MCF 10A (cell line): ENCODE measurements around the gene FRAS1. TPM values are rescaled to one million over a fixed set of nuclear protein-coding genes. Genes with fewer than 3 reads are reported as not detected.

ENCODE experiments used
- BruUV-seq: library from RNA; stranded (reverse); fragments of 400-500 nt; replicated peaks from 2 replicates; lab custom pipeline; 2021; lab: Mats Ljungman, UMichigan
- CTCF ChIA-PET: fragments of 300-600 bp; sonication (Branson Sonifier 250); formaldehyde crosslinking; extraction: SDS; loops from one replicate; lab custom pipeline; 2021; ENCODE audit warnings: antibody characterized with exemption, inconsistent platforms; lab: Yijun Ruan, JAX
- POLR2A ChIA-PET: fragments of 300-600, 350-650 bp; sonication (Branson Sonifier 250); formaldehyde crosslinking; extraction: SDS; loops from one replicate; lab custom pipeline; 2020; ENCODE audit warnings: antibody characterized with exemption, inconsistent platforms; lab: Yijun Ruan, JAX
- DNase-seq: peaks from one replicate; pipeline ENCODE4 v3.0.0-alpha.2; 2018; ENCODE audit not compliant: unreplicated experiment
- H3K27ac Mint-ChIP-seq: one replicate; pipeline ENCODE4 v1.8.0; 2022; ENCODE audit warnings: mild to moderate bottlenecking, low read depth, mixed read lengths; ENCODE audit not compliant: unreplicated experiment
- H3K27me3 Mint-ChIP-seq: one replicate; pipeline ENCODE4 v1.8.0; 2022; ENCODE audit warnings: mixed read lengths; ENCODE audit not compliant: insufficient read depth, unreplicated experiment
- H3K36me3 Mint-ChIP-seq: one replicate; pipeline ENCODE4 v1.8.0; 2022; ENCODE audit warnings: mild to moderate bottlenecking, moderate library complexity, mixed read lengths; ENCODE audit not compliant: insufficient read depth, unreplicated experiment
- H3K4me1 Mint-ChIP-seq: one replicate; pipeline ENCODE4 v1.8.0; 2022; ENCODE audit warnings: mixed read lengths; ENCODE audit not compliant: insufficient read depth, unreplicated experiment
- H3K4me3 Mint-ChIP-seq: one replicate; pipeline ENCODE4 v1.8.0; 2022; ENCODE audit warnings: mild to moderate bottlenecking, moderate library complexity, mixed read lengths; ENCODE audit not compliant: unreplicated experiment
- H3K9me3 Mint-ChIP-seq: one replicate; pipeline ENCODE4 v1.8.0; 2022; ENCODE audit warnings: mixed read lengths; ENCODE audit not compliant: unreplicated experiment
- intact Hi-C: fragments of 100-400 bp; cut with micrococcal nuclease; formaldehyde crosslinking; loops from 2 replicates; pipeline ENCODE4 v1.14.1; 2022
- total RNA-seq: library from RNA; stranded (reverse); gene quantifications from 2 replicates; pipeline ENCODE4 v1.2.3, GENCODE V29; 2022
- TF ChIP-seq, protein P1 (sequence below): fragments of 200-600 bp; IDR thresholded peaks from one replicate; pipeline ENCODE4 v1.8.0; 2022; ENCODE audit warnings: antibody characterized with exemption, mild to moderate bottlenecking; ENCODE audit not compliant: unreplicated experiment

FRAS1 gene
- total RNA-seq, 1 experiment from 2014 or later = 2.0 TPM

DNA sequence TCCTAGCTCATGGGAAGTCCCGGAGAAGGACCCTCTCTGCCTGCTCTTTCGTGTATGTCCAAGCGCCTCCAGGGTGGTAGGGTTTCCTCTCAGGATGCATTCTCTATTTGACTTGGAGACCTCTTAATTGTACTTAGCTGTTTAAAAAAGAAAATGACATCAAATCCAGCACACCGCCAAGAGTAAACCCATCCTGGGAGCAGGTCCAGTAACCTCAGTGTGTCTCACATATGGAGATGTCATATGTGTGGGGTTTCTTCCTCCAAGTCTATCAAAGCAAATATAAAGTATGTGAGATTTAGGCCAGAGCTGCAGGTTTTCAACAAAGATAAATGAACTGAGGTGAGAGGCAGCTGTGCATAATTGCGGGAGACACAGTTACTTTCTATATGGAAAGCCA, 285.0 kb downstream of the FRAS1 start:
- BruUV-seq = no TSS peak
- TF ChIP-seq, protein P1, sequence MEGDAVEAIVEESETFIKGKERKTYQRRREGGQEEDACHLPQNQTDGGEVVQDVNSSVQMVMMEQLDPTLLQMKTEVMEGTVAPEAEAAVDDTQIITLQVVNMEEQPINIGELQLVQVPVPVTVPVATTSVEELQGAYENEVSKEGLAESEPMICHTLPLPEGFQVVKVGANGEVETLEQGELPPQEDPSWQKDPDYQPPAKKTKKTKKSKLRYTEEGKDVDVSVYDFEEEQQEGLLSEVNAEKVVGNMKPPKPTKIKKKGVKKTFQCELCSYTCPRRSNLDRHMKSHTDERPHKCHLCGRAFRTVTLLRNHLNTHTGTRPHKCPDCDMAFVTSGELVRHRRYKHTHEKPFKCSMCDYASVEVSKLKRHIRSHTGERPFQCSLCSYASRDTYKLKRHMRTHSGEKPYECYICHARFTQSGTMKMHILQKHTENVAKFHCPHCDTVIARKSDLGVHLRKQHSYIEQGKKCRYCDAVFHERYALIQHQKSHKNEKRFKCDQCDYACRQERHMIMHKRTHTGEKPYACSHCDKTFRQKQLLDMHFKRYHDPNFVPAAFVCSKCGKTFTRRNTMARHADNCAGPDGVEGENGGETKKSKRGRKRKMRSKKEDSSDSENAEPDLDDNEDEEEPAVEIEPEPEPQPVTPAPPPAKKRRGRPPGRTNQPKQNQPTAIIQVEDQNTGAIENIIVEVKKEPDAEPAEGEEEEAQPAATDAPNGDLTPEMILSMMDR = no peak
- ChIA-PET POLR2A (no interaction called here), CTCF (no interaction called here)
- Mint-ChIP-seq H3K4me3 (no peak overlapping the region), H3K4me1 (no peaks in the 10 kb centered on the region), H3K27ac (no peak overlapping the region), H3K27me3 (no peaks in the 10 kb centered on the region), H3K36me3 (no peaks in the 10 kb centered on the region), H3K9me3 (no peaks in the 10 kb centered on the region)
- intact Hi-C loops = no loop called here
- DNase-seq = no peak

DNA sequence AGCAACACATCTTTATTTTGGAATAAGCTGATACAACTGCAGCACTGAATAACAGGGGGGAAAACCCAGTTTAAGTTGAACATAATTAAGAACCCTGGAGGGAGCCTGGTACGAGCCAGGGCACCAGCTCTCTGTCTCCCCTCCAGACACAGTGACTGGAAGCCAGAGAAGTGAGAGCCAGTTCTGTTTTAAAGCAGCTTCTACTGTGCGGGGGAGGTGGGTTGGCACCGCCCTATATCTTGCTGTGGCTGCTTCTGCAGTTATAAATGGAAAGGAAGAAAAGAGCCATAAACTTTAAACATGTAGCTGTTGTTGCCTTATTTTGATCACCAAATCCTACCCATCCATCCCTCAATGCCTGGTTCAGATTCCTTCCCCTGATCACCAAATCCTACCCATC, 286.6 kb downstream of the FRAS1 start:
- POLR2A ChIA-PET = no interaction called here
- intact Hi-C loops = no loop called here
- Mint-ChIP-seq H3K4me1 (no peaks in the 10 kb centered on the region), H3K36me3 (no peaks in the 10 kb centered on the region), H3K9me3 (no peaks in the 10 kb centered on the region), H3K27ac (no peak overlapping the region), H3K4me3 (no peak overlapping the region), H3K27me3 (no peaks in the 10 kb centered on the region)
- DNase-seq = no peak
- no TSS peak for BruUV-seq
- TF ChIP-seq, protein P1 = no peak
- CTCF ChIA-PET = no interaction called here

DNA sequence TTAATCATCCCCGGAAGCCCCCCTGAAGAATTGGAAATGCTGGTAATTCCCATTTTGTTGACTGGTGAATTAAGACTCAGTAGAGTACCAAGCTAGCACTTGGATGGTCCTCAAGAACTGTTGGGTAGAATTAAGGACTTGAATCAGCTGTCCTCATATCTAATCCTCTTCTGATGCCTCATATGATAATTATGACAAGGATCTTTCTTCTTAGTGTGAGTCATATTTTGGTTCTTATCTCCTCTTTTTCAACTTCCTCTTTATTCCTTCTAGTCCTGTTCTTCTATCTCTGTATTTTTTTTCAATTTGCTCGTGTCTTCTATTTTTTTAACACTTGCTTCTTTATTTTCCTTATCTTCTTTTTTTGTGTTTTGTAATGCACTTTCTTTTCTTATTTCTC, 288.1 kb downstream of the FRAS1 start:
- no TSS peak for BruUV-seq
- no peak overlapping the region for H3K4me3 Mint-ChIP-seq
- no peak overlapping the region for H3K27ac Mint-ChIP-seq
- TF ChIP-seq, protein P1 = no peak
- CTCF ChIA-PET = interaction anchor here (0.7 to 1.2 kb wide), 3 partner anchors 86 to 286 kb away, joined by 3 to 4 read pairs (median 4); no protein-coding TSS in a partner anchor
- H3K9me3 Mint-ChIP-seq = no peaks in the 10 kb centered on the region
- intact Hi-C loops = no loop called here
- H3K4me1 Mint-ChIP-seq = no peaks in the 10 kb centered on the region
- H3K36me3 Mint-ChIP-seq = no peaks in the 10 kb centered on the region
- no peaks in the 10 kb centered on the region for H3K27me3 Mint-ChIP-seq
- DNase-seq = no peak
- POLR2A ChIA-PET = interaction anchor here (0.7 kb wide), 1 partner anchor 25 kb away, joined by 3 read pairs; no protein-coding TSS in a partner anchor

DNA sequence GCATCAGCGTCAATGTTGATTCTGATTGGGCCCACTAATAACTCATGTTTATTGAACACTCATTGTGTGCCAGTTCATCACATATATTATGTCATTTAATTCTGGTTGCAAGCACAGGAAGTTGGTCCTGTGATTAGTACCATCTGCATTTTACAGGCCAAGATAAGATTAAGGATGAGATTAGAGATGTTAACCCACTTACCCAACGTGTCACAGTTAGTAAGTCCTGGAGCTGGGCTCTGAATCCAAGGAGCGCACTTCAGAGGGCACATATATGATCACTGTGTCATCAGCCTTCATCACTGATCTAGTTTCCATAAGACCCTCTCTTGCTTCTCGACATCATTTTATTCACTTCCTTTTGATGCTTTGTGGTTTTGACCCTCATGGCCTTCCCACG, 289.1 kb downstream of the FRAS1 start:
- BruUV-seq = no TSS peak
- CTCF ChIA-PET = interaction anchor here (0.5 to 0.9 kb wide), 2 partner anchors 287 to 378 kb away, joined by 3 to 4 read pairs; no protein-coding TSS in a partner anchor
- Mint-ChIP-seq H3K27ac (no peak overlapping the region), H3K4me1 (no peaks in the 10 kb centered on the region), H3K27me3 (no peaks in the 10 kb centered on the region), H3K36me3 (no peaks in the 10 kb centered on the region), H3K9me3 (no peaks in the 10 kb centered on the region), H3K4me3 (no peak overlapping the region)
- TF ChIP-seq, protein P1 = no peak
- intact Hi-C loops = no loop called here
- POLR2A ChIA-PET = interaction anchor here (0.7 kb wide), 1 partner anchor 508 kb away, joined by 5 read pairs; no protein-coding TSS in a partner anchor
- DNase-seq = no peak
